Inflammatory macrophage treated with lipopolysaccharide for 4 hours (primary cell): Measurements from ENCODE around the gene HOXB6.
A peak's percentile ranks its signal among the peaks of the same experiment; 100 is the strongest.

Experiments used
- DNase-seq: peaks from one replicate; pipeline ENCODE4 v3.0.0-alpha.2; 2020

The HOXB6 gene

DNA sequence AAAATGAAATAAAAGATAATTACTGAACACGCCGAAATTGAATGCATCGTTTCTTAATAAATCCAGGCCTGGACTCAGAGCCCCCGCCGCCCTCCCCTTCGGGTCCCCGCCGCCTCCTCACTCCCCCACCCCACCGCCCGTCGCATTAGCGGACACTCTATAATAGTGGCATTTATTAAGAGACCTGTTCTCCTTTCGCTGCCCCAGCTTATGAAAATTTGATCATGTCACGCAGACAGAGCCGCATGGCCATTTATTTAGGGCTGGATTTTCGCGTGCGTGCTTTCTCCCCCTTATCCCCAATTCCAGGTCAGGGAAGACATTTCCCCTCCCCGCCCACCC is 53.6 kb downstream of the HOXB6 start:
- no peak for DNase-seq

DNA sequence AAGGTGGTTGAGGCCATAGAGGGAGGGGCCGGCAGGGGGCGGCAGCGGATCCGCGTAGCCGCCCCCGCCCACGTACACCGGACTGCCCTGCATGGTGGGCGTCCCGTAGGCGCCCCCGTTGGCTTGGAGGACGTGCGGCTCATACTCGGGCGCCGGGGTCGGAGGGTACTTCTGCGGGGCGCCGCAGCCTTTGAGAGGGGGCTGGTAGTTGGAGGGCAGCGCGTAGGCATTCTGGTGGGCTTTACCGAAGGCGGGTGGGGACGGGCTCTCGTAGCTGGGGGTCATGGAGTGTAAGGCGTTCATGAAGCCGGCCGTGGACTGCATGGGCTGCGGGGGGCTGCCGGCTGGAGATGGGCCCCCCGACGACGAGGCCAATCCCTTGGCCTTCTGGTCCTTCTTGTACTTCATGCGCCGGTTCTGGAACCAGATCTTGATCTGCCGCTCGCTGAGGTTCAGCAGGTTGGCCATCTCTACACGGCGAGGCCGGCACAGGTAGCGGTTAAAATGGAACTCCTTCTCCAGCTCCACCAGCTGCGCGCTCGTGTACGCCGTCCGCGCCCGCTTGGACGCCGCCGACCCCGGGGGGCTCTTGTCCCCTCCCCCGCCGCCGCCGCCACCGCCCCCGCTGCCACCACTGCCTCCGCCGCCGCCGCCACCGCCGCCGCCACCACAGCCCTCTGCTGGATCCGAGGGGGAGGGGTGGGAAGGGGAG is 54.1 kb downstream of the HOXB6 start:
- DNase-seq = no peak

DNA sequence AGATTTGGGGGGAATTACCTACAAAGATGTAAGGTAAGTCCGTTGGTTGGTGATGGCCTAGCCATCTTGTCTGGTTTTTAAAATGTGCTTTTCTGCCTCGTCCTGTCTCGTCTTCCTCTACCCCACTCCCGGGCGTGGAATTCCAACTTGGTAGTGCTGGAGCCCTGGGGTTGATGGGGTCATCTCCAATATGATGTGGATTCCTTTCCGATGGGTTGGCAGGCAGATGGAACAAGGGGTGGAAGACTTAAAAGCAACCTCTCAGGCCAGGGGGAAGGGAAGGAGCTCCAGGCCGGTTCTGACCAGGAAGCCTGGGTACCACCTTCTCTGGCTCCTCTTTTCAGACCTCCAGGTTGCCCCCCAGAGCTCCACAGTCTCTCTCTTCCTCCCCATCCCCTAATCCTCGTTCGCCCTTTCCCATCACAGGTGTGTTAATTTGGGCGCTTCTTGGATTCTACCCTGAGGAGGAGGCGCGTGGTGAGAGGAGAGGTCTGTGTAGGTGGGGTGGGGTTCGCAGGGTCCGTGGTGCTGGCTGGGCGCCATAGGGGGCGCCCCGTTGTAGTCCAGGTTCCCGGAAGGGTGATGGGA is 54.8 kb downstream of the HOXB6 start:
- DNase-seq = no peak

DNA sequence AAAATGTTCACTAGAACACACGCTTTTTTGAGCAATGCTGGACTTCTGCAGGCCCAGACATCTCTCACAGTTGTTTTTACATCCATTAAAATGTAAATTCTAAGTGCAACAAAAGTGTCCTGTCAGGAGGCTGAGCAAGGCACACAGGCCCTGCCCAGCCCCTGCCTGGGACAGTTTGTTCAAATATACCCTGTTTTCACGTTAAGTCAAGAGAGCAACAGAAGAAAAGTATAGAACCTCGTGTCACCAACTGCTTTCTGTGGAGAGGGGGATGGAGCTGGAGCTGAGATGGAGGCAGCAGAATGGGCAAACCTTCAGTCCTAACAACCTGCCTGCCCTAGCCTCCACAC is 55.5 kb downstream of the HOXB6 start:
- DNase-seq = no peak

DNA sequence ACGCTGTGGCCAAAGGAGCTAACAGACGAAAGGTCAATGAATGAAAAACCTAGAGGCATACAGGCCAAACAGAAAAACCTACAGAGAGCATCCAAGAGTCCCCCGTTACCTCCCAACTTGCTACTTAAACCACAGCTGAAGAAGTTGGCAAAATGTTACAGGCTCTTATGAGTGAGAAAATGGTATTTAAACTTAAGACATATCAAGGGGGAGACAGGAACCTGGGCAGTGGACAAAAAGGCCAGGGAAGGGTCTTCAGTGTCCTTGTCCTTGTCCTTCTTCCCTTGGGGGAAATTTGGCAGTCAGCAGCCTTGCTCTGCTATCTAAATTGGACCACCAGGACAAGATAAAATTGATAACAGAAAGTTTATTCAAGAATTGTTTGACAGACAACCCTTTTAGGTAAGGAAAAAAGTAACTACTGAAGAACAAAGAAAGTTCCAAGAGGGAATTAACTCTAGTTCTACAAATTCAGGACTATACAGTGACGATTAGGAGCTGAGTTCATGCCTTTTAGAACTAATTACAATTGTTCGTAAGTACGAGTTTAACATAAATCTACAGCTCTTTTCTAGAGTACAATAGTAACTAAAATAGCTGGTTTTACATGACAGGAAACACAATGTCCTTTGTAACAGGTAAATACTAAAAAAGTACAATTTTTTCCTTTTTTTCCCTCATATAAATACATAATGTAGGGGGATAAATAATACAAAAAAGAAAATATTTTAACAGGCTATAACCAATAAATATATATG is 56.1 kb downstream of the HOXB6 start:
- no peak for DNase-seq

DNA sequence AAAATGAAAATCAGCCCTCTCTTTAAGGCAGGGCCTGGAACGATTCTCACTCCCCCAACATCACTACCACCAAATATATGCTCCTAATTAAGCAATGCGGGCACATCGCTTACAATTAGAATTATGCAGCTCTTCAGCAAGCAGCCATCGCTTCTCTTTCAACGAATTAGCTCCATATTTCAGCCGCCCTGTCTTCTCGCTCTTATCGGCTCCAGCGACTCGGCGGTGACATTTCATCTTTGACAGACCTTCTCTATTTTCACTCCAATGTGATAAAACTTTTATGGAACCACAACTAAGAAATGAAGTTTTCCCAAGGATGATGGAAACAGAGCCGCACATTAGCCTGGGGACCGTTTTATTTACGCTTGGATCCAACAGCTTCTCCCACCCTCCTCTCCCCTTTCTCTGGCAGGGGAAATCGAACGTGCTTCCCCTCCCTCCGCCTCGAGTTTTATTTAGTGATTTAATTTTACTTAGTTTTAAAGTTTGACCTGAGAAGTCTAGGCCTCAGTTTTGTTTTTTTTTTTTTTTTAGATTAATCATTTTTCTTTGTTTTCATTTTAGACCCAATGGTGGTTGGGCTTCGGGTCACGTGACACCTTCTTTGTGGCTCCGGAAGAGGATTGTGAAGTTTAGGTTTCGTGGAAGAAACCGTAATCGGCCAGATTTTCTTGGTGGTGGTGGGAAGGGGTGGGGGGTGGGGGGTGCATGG is 56.8 kb downstream of the HOXB6 start:
- peak; percentile 18 for DNase-seq

DNA sequence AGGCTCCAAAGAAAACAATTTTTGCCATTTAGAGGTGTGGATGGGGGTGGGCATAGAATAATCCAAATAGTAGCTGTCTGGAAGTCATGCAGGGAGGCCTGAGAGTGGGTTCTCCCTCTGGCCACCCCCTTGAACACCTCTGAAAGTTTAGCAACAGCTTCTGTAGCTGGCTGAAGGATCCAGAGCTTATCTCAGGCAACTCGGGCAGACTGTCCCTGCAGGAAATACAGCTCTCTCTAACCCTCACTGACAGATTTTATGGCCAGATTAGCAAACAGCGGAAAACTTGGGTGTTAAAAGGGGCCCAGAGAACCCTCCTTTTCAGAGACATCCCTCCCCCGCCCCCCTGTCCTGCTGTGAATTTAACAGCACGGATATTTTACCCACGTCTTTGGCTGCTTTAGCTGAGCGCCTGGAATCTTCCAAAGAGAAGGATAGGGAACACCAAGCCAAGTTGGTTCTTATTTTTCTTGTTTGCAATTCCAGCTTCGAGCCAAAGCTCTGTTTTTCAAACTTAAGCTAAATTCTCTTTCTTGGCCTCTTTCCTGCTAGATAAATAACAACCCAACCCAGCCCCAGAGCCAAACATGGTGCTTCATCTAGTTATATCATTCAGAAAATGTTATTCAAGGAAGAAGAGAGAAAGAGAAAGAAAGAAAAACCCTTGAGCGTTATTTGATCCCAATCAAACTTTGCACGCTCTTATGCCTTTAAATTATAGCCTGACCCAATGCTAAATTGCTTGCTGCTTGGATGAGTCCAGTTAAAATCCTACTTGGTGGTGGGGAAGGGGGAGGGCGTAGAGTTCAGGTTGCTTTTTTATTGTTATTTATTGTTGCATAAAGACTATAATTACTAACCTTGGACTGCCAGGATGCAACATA is 57.6 kb downstream of the HOXB6 start:
- no peak for DNase-seq

DNA sequence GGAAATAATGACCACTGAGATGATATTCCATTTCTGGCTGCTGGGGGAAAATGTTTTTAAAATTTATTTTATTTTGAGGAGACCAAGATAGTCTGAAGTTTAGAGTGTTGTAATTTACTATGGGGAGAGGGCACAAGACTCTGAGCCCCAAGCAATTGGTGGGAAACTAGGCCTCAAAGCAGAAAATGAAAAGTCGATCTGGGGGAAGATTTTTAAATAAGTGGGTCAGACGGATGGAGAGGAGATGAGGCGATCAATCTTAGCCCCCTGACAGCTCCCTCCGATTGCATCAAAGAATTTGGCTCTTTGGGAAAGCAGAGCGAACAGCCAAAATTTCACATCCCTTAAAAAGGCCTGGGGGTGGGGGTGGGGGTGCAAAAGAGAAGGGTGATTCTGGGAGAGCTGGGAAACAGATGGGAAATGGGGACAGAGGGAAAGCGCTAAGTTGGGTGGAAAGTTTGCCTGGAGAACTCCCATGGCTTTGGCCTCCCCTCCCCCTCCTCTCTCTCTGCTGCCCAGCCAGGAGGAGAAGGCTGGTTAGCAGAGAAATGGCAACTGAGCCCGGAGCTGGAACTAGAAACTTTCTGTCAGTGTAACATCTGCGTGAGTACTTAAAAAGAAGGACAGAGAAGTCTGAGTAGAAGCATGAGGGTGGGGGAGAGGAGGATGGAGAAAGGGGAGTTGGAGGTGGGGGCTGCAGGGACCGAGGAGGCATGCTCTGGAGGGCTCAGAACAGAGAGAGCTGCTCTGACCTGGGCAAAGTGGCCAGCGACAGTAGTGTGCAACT is 58.5 kb downstream of the HOXB6 start:
- DNase-seq = no peak
